HG02571 (cell line): ENCODE results near the gene ADARB1.
"Not testable (repeated sequence)": the region's sequence is repeated elsewhere in the genome, so short reads cannot be mapped to it uniquely, and the experiment has no call there.

Experiments
- ATAC-seq: cut with Tn5 transposase; IDR thresholded peaks from one replicate; pipeline ENCODE4 v1.9.1; 2021; ENCODE audit warnings: mild to moderate bottlenecking, moderate library complexity; ENCODE audit not compliant: unreplicated experiment

Gene ADARB1

DNA sequence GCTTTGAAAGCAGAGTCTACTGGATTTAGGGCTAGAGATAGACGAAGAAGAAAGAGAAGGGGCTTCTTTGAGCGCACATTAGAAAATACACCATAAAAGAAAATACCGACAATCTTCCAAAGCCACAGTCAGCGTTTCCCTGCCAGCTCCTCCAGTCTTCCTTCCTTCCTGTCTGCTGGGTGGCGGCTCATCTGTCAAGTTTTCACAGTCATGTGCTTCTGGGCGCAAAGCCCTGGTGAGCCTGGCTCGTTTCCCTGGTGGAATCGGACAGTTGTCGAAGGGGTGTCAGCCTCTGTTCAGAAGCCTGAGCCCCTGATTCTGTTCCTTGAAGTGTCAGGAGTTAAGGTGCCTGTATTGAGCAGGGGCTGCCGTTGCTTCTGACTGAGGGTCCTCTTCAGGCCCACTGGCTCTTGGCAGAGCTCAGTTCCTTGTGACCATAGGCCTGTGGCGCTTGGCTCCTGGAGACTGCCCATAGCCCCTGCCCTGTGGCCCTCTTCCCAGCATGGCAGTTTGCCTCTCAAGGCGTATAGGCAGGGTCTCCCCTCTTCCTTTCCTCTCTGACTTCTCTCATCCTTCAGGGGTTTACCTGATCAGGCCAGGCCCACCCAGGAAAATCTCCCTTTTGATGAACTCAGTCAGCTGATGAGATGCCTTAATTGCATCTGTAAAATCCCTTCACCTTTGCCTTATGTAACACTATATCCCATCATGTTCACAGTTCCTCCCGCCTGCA, 58.6 kb downstream of the ADARB1 start:
- ATAC-seq: no peak

DNA sequence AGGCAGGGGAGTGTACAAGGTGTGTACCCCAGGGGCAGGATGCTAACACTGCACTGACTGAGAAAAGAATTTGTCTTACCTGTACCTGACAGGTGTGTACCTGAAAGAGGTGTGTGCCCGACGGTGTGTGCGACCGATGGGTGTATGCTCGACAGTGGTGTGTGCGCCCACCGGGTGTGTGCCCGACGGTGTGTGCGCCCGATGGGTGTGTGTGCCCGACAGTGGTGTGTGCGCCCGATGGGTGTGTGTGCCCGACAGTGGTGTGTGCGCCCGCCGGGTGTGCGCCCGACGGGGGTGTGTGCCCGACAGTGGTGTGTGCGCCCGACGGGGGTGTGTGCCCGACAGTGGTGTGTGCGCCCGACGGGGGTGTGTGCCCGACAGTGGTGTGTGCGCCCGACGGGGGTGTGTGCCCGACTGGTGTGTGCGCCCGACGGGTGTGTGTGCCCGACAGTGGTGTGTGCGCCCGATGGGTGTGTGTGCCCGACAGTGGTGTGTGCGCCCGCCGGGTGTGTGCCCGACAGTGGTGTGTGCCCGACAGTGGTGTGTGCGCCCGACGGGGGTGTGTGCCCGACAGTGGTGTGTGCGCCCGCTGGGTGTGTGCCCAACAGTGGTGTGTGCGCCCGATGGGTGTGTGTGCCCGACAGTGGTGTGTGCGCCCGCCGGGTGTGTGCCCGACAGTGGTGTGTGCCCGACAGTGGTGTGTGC, 59.3 kb downstream of the ADARB1 start:
- not testable (repeated sequence) for ATAC-seq

DNA sequence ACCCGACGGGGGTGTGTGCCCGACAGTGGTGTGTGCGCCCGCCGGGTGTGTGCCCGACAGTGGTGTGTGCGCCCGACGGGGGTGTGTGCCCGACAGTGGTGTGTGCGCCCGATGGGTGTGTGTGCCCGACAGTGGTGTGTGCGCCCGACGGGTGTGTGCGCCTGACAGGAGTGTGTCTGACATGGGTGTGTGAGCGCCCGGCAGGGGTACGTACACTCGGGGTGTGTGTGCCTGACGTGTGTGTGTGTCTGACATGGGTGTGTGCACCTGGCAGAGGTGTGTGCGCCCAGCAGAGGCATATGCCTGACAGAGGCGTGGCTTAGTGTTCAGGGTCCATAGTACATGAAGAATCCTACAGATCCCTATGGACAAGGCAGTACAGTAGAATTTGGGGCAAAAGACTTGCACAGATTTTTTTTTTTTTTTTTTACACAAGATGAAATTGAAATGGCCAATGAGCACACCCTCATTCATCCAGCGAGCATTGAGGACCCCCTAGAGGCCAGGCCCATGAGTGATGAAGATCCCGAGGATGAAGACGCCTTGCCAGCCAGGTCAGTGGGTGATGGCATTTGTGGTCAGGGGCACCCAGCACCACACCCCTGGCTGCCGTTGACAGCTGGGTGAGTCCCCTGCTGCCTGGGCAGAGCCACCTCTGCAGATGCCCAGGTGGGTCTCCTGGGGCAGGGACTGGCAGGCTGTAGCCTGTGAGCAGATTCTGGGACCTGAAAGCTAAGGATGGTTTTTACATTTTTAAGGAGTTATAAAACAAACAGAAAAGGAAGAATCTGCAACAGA, 60.1 kb downstream of the ADARB1 start:
- ATAC-seq: no peak

DNA sequence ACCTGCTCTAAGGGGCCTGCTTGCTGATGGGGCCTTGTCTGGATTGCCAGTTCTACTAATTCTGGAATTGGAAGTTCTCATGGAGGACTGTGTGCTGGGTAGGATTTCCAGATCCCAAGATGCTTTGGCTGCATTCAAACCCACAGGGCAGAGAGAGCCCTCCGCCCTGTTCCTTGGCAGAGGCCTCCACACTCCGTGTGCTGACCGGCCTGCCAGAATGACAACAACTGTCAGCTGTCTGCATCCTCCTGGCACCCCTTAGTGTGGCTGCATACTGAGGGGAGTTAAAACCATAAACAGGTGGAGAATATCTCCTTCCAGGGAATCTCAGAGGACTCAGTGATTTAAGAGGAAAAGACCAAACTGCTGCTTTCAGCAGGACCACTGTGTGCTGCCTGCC, 60.7 kb downstream of the ADARB1 start:
- no peak for ATAC-seq

- no peak for ATAC-seq
Measured at GRCh38 chr21:45135868-45136267, 61.5 kb downstream of the ADARB1 start.

GRCh38 chr21:45136500-45136899, 62.1 kb downstream of the ADARB1 start:
- ATAC-seq: no peak

DNA sequence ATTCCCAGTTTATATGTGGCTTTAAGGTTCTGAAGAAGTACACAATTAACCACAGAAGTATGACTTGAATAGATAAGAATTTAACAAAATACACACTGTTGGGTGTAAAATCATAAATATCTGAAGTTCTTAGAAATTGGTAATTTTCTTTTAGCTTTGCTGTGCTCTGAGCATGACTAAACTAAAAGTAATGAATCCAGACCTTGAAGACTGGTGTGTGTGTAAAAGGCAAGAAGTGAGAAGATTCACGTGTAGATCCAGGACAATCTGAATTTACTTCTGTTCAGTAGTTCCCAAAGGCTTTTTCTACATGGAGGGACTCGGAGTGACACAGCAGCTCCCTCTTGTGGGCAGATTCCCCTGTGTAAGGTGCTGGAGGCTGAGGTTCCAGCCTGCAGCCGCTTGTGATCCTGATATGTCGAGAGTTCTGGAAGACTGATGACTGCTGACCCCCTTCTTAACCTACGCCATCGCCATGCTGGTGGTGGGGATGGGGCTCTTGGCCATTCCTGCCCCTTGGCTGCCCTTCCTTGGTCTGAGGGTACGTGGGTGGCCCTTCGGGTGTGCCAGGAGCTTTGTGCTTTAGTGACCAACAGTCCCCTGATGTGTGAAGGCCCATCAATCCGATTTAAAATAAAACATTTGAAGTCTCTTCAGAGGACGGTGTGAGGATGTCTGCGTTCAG, 62.7 kb downstream of the ADARB1 start:
- no peak for ATAC-seq

DNA sequence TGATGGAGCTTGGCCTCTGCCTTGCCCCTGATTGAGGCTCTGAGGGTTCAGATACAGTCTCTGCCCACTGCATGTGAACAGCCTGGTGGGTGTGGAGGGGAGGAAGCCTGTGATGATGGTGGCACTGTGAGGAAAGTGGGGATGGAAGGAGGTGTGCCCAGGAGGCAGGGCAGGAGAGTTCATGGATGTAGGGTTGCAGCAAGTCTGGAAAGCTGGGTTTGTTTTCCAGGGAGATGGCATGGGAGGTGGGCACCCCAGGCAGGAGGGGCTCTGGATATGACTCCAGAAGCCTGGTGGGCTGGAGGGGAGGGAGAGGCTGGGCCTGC, 63.2 kb downstream of the ADARB1 start:
- no peak for ATAC-seq

GRCh38 chr21:45138199-45139002, 64.0 kb downstream of the ADARB1 start:
- no peak for ATAC-seq

DNA sequence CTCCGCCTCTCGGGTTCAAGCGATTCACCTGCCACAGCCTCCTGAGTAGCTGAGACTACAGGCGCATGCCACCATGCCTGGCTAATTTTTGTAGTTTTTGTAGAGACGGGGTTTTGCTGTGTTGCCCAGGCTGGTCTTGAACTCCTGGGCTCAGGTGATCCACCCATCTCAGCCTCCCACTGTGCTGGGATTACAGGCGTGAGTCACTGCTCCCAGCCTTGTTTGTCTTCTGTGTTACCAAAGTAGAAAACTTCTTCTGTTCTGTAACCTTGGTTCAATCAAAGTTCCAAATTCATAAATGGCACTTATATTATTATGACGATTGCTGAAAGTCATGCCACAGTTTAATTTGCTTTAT, 64.6 kb downstream of the ADARB1 start:
- not testable (repeated sequence) for ATAC-seq

- ATAC-seq: no peak
Measured at GRCh38 chr21:45139473-45139872, 65.1 kb downstream of the ADARB1 start.

GRCh38 chr21:45140346-45140940, 66.1 kb downstream of the ADARB1 start:
- ATAC-seq: no peak

- ATAC-seq: not testable (repeated sequence)
Measured at GRCh38 chr21:45140944-45141343, 66.6 kb downstream of the ADARB1 start.

GRCh38 chr21:45141507-45141906, 67.1 kb downstream of the ADARB1 start:
- ATAC-seq: no peak

DNA sequence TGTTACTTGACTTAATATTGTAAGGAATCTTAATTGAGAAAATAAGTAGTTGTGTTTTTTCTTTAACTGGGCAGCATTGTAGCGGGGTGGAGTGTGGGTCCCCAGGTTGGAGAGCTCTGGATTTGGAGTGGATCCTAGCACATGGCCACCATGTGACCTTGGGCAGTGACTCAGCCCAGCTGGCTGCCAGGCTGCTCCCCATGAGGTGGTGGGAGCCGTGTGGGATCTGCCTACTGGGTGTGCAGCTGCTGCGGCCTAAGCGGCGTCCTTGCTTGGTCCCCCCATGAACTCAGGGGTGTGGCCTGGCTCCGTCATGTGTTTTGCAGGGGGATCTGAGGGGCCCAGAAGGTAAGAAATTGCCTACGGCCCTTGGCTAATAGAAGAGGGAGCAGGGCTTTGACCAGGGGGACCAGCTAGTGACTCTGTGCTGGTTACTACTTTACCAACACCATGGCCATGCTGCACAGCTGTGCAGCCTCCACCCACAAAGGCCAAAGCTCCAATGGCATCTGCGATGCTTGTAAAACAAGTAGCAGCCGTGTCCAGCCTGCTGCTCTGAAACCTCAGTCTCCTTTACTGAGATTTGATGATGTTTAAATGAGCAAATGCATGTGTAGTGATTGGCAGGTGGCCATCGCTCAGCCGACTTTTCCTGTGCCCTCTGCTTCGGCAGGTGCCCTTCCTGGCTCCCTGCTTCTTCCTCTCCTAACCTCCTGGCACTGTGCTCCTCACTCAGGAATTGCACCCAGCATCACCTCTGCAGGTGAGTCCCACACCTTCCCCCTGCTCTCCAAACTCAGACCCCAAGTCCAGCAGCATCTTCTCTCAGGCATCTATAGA, 68.3 kb downstream of the ADARB1 start:
- no peak for ATAC-seq

GRCh38 chr21:45143855-45144254, 69.5 kb downstream of the ADARB1 start:
- ATAC-seq: no peak

- no peak for ATAC-seq
Measured at GRCh38 chr21:45145146-45145545, 70.8 kb downstream of the ADARB1 start.

- ATAC-seq: not testable (repeated sequence)
Measured at GRCh38 chr21:45145846-45146245, 71.5 kb downstream of the ADARB1 start.

- no peak for ATAC-seq
Measured at GRCh38 chr21:45146306-45146705, 71.9 kb downstream of the ADARB1 start.
